Measurements from ENCODE around the gene CNBD2. TPM values are rescaled to one million over a fixed set of nuclear protein-coding genes. Genes with fewer than 3 reads are reported as not detected.
"Not testable (repeated sequence)": the region's sequence is repeated elsewhere in the genome, so short reads cannot be mapped to it uniquely, and the experiment has no call there.

Gene CNBD2
- total RNA-seq, 1 donor from 2014 or later: 3.1 TPM

DNA sequence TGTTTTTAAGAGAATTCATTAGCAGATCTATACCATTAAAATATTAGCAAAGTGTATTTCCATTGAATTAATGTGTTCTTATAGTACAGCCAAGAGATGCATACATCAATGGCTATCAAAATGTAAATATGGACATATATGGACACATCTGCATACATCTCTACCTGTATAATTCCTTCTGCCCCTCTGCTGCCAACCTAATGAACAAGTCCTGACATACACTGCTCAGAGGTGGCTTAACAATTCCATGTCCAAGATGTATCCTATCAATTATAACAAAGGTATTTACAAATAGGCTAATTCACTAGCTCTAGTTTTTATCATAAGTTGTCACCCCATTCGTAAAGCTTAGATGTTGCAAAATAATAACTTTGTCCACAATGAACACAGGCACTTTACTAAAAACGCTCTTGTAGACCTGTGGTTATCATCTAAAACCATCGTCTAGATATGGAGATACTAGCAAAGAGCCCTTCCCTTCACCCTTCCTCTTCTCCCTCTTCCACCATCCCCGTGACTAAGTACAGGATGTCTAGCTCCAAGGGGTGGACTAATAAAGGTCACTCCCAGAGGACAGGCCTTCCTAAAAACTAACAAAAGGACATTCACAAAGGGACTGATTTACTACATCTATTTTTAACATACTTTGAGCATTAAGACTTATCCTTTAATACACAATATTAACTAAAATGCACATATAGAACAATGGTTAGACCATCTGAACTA is 77.8 kb downstream of the CNBD2 start:
- H3K27me3 Mint-ChIP-seq; H3K9me3 Mint-ChIP-seq; H3K4me3 Mint-ChIP-seq; intact Hi-C loops (cut with micrococcal nuclease); DNase-seq; H3K27ac Mint-ChIP-seq: not testable (repeated sequence)
- peaks cover 33% of the 10 kb centered on the region for H3K36me3 Mint-ChIP-seq (ENCODE audit: low read depth)
- peaks cover 24% of the 10 kb centered on the region for H3K4me1 Mint-ChIP-seq

DNA sequence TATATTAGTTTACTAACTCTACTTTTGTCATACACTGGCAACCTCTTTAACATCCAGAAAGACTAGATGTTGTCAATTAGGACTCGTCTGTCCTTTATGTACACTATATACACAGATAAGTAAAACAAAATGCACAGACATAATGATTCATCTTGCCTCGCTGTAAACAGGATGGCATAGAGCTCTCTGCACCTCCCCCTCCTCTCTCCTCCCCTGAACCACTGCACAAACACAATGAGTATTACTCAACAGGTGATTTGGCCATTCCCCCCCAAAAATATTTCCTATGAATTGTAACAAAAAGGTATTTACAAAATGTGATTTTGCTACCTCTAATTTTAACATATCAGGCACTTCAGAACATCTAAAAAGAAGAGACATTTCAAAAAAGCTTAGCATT is 81.0 kb downstream of the CNBD2 start:
- H3K9me3 Mint-ChIP-seq; H3K27me3 Mint-ChIP-seq; intact Hi-C loops (cut with micrococcal nuclease); DNase-seq: not testable (repeated sequence)
- Mint-ChIP-seq H3K4me3 (peak overlapping the region; percentile 94), H3K36me3 (ENCODE audit: low read depth) (peaks cover 33% of the 10 kb centered on the region), H3K27ac (peak overlapping the region; percentile 88), H3K4me1 (peaks cover 25% of the 10 kb centered on the region)

DNA sequence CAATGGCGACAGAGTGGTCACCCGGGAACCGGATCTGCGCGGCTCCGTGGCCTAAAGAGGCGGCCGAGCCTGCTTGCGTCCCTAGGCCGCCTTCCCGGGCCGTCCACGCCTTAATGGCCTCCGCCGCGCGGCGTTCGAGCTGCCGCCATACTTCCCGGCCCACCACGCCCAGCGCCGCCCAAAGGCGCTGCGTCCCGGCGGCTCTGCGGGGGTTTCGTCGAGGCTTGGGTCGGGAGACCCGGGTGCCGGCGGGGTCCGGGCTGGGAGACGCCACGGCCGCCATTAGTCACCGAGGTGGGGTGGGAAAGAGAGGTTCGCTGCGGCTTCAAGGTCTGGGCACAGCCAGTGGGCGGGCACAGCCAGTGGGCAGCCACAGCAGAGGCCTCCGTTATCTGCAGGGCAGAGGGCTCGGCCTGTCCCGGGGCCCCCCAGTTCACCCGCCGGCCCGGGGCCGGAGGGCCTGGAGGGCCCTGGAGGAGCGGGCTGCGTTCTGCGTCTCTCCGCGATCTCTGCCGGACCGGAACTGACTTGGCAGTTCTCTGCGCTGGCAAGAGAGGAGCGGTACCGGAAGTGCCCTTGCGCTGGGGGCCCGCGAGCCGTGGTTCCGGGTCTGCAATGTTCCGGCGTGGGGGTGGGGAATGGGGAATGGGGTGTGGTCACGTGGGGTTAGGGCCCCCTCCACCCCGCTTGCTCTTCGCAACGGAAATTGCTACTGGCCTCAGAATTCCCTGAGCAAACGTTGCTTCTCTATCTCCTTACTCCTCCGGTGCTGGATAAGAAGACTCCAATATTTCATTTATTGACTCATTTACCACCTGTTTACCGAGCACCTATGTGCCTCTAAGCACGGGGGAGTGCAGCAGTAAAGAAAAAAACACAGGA is 82.3 kb downstream of the CNBD2 start:
- H3K4me1 Mint-ChIP-seq: peaks cover 25% of the 10 kb centered on the region
- intact Hi-C loops (cut with micrococcal nuclease): loop anchor here (1.0 to 10.0 kb wide), 5 partner anchors 14 to 276 kb away; partner anchors contain the start of genes AAR2, PHF20 and SCAND1
- H3K27me3 Mint-ChIP-seq: peaks cover 11% of the 10 kb centered on the region
- DNase-seq: peak; percentile 96
- H3K9me3 Mint-ChIP-seq: no peaks in the 10 kb centered on the region
- peak overlapping the region; percentile 88 for H3K27ac Mint-ChIP-seq
- H3K4me3 Mint-ChIP-seq: peak overlapping the region; percentile 94
- peaks cover 29% of the 10 kb centered on the region for H3K36me3 Mint-ChIP-seq (ENCODE audit: low read depth)

DNA sequence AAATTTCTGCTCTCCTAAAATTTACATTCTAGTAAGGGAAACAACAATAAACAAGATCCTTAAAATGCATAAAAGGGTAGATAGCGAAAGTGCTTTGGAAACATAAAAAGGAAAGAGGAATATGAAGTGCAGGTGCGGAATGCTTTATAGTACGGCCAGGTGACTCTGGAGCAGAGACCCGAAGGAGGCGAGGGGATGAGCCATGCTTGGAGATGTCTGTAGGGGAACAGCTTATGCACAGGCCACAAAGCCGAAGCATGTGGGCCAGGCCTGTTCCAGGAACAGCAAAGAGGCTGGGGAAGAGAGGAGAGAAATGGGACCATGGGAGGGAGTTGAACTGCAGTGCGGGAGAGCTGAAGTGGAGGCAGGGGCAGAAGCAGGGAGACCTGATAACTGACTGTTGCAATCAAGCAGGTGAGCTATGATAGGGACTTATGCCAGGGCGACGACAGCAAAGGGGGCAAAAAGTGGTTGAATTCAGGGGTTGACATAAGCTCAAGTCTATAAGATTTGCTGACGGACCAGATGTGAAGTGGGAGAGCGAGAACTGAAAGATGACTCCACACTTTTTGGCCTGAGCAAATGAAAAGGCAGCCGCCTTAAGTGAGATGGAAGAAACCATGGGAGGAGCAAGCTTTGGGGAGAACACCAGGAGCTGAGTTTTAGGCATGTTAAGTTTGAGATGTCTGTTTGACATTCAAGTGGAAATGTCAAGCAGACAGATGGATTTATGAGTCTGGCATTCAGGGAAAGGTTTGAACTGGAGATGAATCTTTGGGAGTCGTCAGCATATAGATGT is 83.1 kb downstream of the CNBD2 start:
- peak; percentile 63 for DNase-seq
- H3K27ac Mint-ChIP-seq: peak overlapping the region; percentile 88
- H3K4me3 Mint-ChIP-seq: peak overlapping the region; percentile 94
- H3K9me3 Mint-ChIP-seq: no peaks in the 10 kb centered on the region
- peaks cover 11% of the 10 kb centered on the region for H3K27me3 Mint-ChIP-seq
- intact Hi-C loops (cut with micrococcal nuclease): loop anchor here (1.0 to 10.0 kb wide), 5 partner anchors 13 to 277 kb away; partner anchors contain the start of genes AAR2, PHF20 and SCAND1
- H3K36me3 Mint-ChIP-seq (ENCODE audit: low read depth): peaks cover 24% of the 10 kb centered on the region
- peaks cover 21% of the 10 kb centered on the region for H3K4me1 Mint-ChIP-seq

DNA sequence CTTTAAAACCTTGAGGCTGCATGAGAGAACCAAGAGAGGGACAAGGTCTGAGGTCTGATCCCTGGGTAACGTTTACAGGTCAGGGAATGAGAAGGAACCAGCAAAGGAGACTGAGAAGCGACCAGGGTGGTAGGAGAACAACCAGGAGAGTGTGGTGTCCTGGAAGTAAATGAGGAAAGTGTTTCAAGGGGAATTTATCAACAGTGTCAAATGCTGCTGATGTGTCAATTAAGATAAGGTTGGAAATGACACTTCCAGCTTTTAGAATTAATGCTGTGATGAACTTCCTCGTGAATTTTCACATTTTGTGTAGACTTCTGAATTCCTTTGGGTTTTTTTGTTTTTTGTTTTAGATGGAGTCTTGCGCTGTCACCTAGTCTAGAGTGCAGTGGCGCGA is 83.7 kb downstream of the CNBD2 start:
- Mint-ChIP-seq H3K36me3 (ENCODE audit: low read depth) (peaks cover 22% of the 10 kb centered on the region), H3K27ac (no peak overlapping the region), H3K4me3 (no peak overlapping the region), H3K27me3 (peaks cover 11% of the 10 kb centered on the region), H3K9me3 (no peaks in the 10 kb centered on the region), H3K4me1 (peaks cover 18% of the 10 kb centered on the region)
- DNase-seq: no peak
- intact Hi-C loops (cut with micrococcal nuclease): loop anchor here (5.0 to 10.0 kb wide), 2 partner anchors 40 to 277 kb away; partner anchors contain the start of gene PHF20

DNA sequence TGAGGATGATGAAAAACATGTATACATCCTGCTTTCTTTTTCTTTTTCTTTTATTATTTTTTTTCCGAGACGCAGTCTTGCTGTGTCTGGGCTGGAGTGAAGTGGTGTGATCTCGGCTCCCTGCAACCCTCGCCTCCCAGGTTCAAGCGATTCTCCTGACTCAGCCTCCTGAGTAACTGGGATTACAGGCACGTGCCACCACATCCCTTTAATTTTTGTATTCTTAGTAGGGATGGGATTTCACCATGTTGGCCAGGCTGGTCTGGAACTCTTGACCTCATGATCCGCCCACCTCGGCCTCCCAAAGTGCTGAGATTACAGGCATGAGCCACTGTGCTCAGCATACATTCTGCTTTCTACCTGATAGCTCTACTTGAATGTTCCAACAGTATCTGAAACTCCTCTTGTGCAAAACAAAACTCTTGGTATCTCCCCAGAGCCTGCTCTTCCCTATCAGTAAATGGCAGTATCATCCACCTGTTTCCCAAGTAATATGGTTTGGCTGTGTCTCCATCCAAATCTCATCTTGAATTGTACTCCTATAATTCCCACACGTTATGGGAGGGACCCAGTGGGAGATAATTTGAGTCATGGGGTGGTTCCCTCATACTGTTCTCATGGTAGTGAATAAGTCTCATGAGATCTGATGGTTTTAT is 85.6 kb downstream of the CNBD2 start:
- H3K4me1 Mint-ChIP-seq; H3K36me3 Mint-ChIP-seq (ENCODE audit: low read depth); DNase-seq; H3K4me3 Mint-ChIP-seq; H3K27ac Mint-ChIP-seq; H3K9me3 Mint-ChIP-seq: not testable (repeated sequence)
- H3K27me3 Mint-ChIP-seq: peaks cover 11% of the 10 kb centered on the region
- intact Hi-C loops (cut with micrococcal nuclease): loop anchor here (5.0 to 10.0 kb wide), 2 partner anchors 38 to 279 kb away; partner anchors contain the start of gene PHF20

DNA sequence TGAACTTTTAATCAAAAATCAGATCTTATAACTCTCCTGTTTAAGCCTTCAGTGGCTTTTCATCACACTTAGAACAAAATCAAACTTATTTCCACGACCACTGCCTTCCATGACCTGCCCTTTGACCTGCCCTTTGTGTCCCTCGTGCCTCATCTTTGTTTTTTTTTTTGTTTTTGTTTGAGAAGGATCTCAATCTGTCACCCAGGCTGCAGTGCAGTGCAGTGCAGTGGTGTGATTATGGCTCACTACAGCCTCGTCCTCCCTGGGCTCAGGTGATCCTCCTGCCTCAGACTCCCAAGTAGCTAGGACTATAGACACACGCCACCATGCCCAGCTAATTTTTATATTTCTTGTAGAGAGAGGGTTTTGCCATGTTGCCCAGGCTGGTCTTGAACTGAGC is 86.8 kb downstream of the CNBD2 start:
- H3K27me3 Mint-ChIP-seq: peaks cover 11% of the 10 kb centered on the region
- DNase-seq: no peak
- H3K4me3 Mint-ChIP-seq: no peak overlapping the region
- intact Hi-C loops (cut with micrococcal nuclease): loop anchor here (10.0 kb wide), 1 partner anchor 280 kb away; the partner anchor contains the start of gene PHF20
- peaks cover 7% of the 10 kb centered on the region for H3K4me1 Mint-ChIP-seq
- no peak overlapping the region for H3K27ac Mint-ChIP-seq
- no peaks in the 10 kb centered on the region for H3K36me3 Mint-ChIP-seq (ENCODE audit: low read depth)
- H3K9me3 Mint-ChIP-seq: no peaks in the 10 kb centered on the region

DNA sequence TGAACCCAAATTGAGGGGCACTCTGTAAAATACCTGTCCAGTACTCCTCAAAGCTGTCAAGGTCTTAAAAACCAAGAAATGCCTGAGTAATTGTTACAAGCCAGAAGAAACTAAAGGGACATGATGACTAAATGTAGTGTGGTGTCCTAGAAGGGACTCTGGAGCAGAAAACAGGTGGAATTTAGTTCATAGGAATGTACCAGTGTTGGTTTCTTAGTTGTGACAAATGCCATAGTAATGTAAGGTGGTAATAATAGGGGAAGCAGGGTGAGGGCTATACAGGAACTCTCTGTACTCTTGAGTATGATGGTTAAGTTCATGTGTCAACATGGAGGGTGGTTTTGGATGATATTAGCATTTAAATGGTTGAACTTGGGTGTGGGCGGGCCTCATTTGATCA is 92.3 kb downstream of the CNBD2 start:
- Mint-ChIP-seq H3K27me3 (peaks cover 24% of the 10 kb centered on the region), H3K4me1 (peaks cover 5% of the 10 kb centered on the region), H3K4me3 (no peak overlapping the region), H3K36me3 (ENCODE audit: low read depth) (no peaks in the 10 kb centered on the region), H3K9me3 (peaks cover 5% of the 10 kb centered on the region), H3K27ac (no peak overlapping the region)
- no peak for DNase-seq
- intact Hi-C loops (cut with micrococcal nuclease): no loop called here

DNA sequence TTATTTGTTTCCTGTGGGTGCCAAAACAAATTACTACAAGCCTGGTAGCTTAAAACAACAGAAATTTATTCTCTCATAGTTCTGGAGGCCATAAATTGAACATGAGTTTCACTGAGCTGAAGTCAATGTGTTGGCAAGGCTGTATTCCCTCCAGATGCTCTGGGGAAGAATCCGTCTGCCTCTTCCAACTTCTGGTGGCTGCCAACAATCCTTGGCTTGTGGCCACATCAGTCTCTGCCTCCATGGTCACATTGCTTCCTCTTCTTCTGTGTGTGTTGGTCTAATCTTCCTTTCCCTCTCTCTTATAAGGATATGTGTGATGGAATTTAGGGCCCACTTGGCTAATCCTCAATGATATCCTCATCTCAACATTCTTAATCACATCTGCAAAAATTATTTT is 93.4 kb downstream of the CNBD2 start:
- Mint-ChIP-seq H3K4me3 (no peak overlapping the region), H3K27ac (no peak overlapping the region), H3K27me3 (peaks cover 27% of the 10 kb centered on the region), H3K4me1 (peaks cover 6% of the 10 kb centered on the region), H3K9me3 (peaks cover 5% of the 10 kb centered on the region), H3K36me3 (ENCODE audit: low read depth) (no peaks in the 10 kb centered on the region)
- DNase-seq: no peak
- intact Hi-C loops (cut with micrococcal nuclease): no loop called here

DNA sequence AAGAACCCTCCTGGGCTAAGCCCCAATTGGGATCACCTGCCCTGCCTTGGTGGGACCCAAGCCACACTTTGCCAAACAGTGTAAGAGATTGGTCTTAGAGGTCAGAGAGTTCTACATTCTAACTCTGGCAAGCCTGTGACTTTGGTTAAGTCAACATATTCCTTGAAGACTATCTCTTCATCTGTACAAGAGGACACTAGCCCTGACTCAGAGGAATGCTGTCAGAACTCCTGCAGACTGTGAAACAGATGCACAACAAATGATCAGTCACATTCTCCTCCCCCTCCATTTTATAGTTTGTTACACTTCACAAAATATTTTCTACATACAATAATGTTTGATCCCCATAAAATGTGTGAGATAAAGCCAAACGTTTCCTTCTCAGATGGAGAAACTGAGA is 94.4 kb downstream of the CNBD2 start:
- Mint-ChIP-seq H3K36me3 (ENCODE audit: low read depth) (no peaks in the 10 kb centered on the region), H3K4me3 (no peak overlapping the region), H3K4me1 (peaks cover 6% of the 10 kb centered on the region), H3K27me3 (peaks cover 27% of the 10 kb centered on the region), H3K27ac (no peak overlapping the region), H3K9me3 (peaks cover 5% of the 10 kb centered on the region)
- DNase-seq: no peak
- intact Hi-C loops (cut with micrococcal nuclease): no loop called here

DNA sequence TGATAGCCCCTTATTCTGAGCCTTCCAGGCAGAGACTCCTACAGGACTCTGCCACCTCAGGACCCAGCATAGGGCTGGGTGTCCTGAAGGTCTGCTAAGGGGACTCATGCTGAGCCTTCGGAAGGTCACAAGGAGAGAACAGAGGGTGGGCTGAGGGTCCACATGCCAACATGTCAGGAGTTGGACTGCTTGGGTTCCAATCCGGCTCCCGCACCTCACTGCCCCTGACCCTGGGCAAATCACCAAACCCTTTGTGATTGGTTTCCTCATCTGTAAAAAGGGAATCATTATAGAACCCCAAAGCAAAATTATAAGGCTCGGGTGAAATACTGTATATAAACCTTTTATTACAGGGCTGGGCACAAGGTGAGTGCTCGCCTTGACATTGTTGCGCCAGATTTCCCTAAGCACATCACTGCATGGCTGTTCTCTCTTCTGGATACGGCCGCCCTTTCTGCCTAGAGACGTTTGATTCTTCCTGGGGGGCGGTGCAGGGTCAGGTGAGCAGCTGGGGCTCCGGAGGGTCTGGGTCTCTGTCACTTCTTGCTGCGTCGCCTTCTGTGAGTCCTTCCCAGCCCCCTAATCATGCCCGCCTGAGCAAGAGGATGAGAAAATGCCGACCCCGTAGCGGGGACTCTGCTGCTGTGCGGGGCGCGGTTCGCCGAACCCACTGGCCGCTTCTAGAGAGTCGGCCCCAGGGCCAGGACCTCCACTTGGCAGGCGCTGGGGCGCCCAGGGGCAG is 95.7 kb downstream of the CNBD2 start:
- Mint-ChIP-seq H3K4me3 (peak overlapping the region; percentile 85), H3K27me3 (peaks cover 27% of the 10 kb centered on the region), H3K27ac (no peak overlapping the region), H3K36me3 (ENCODE audit: low read depth) (no peaks in the 10 kb centered on the region), H3K4me1 (peaks cover 6% of the 10 kb centered on the region), H3K9me3 (peaks cover 5% of the 10 kb centered on the region)
- DNase-seq: no peak
- intact Hi-C loops (cut with micrococcal nuclease): loop anchor here (2.0 kb wide), 1 partner anchor 13 kb away; no protein-coding TSS in a partner anchor

DNA sequence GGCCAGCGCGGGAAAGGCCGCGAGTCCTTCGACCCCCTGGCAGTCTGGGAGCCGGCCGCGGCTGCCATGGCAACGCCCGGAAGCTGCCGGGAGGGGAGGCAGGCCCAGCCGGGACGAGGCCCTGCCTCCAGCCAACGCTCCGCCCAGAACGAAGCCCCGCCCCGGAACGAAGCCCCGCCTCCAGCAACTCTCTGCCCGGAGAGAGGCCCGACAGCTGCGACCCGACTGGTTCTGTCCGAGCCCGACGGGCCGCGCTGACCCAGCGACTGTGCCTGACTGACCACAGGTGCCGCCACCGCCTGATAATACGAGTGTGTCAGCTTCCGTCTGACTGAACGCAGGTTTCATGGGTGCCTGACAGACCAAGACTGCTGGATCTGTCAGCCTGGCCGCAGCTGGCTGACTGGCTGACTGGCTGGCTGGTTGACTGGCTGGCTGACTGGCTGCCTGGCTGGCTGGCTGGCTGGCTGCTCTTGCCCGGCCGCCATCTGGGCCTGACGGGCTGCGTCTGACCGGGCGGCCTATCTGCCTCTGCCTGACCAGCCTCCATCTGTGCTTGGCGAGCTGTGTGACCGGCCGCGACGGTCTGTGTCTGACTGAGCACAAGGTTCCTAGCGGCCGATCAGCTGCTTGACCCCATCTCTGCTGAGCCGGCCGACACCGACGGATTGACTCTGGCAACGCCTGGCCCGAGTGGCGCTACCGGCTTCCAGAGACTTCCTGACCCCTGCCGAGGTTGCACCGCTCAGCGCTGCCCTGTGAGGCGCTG is 96.5 kb downstream of the CNBD2 start:
- H3K27me3 Mint-ChIP-seq: peaks cover 30% of the 10 kb centered on the region
- no peaks in the 10 kb centered on the region for H3K36me3 Mint-ChIP-seq (ENCODE audit: low read depth)
- H3K9me3 Mint-ChIP-seq: peaks cover 5% of the 10 kb centered on the region
- H3K27ac Mint-ChIP-seq: no peak overlapping the region
- DNase-seq: peak; percentile 97
- H3K4me3 Mint-ChIP-seq: peak overlapping the region; percentile 85
- intact Hi-C loops (cut with micrococcal nuclease): loop anchor here (2.0 kb wide), 1 partner anchor 14 kb away; no protein-coding TSS in a partner anchor
- peaks cover 6% of the 10 kb centered on the region for H3K4me1 Mint-ChIP-seq

All from activated CD4-positive, alpha-beta T cell treated with anti-CD3 and anti-CD28 coated beads, Interleukin-2, amount 10 ng/mL, durations not matched to agents 24 days and 14 days (primary cell).